ENCODE results near the gene PDIK1L.

Gene PDIK1L

GRCh38 chr1:26155370-26156284 is 44.0 kb downstream of the PDIK1L start:
- DNase-seq (ENCODE audit: low read depth in 2 of 2) = no peak

GRCh38 chr1:26156285-26157038 is 44.8 kb downstream of the PDIK1L start:
- DNase-seq (ENCODE audit: low read depth in 2 of 2) = no peak

- no peak for DNase-seq (ENCODE audit: low read depth in 2 of 2)
These were observed 46.8 kb downstream of the PDIK1L start for GRCh38 chr1:26158271-26158907.

- no peak for DNase-seq (ENCODE audit: low read depth in 2 of 2)
These were observed 47.5 kb downstream of the PDIK1L start, which contains the start of gene FAM110D for GRCh38 chr1:26158908-26159742. TSS of gene FAM110D (plus strand) at chr1:26159079. CDS start at chr1:26161292, 2,213 bp downstream.

GRCh38 chr1:26159743-26160039 is 48.1 kb downstream of the PDIK1L start:
- DNase-seq (ENCODE audit: low read depth in 2 of 2) = no peak

- no peak for DNase-seq (ENCODE audit: low read depth in 2 of 2)
These were observed 49.1 kb downstream of the PDIK1L start for GRCh38 chr1:26160527-26161414.

GRCh38 chr1:26161415-26162219 is 50.0 kb downstream of the PDIK1L start:
- peak in 1 of 2 donors; percentile 30 for DNase-seq (ENCODE audit: low read depth in 2 of 2)

- no peak for DNase-seq (ENCODE audit: low read depth in 2 of 2)
These were observed 50.6 kb downstream of the PDIK1L start for GRCh38 chr1:26162220-26162709.

GRCh38 chr1:26163684-26164035 is 52.0 kb downstream of the PDIK1L start:
- no peak for DNase-seq (ENCODE audit: low read depth in 2 of 2)

- peak in 1 of 2 donors; percentile 41 for DNase-seq (ENCODE audit: low read depth in 2 of 2)
These were observed 52.6 kb downstream of the PDIK1L start for GRCh38 chr1:26164036-26164860.

- DNase-seq (ENCODE audit: low read depth in 2 of 2) = no peak
These were observed 53.5 kb downstream of the PDIK1L start for GRCh38 chr1:26164861-26165842.

GRCh38 chr1:26166719-26167281 is 55.2 kb downstream of the PDIK1L start:
- no peak for DNase-seq (ENCODE audit: low read depth in 2 of 2)

- no peak for DNase-seq (ENCODE audit: low read depth in 2 of 2)
These were observed 57.0 kb downstream of the PDIK1L start, which contains the start of gene C1orf232 for GRCh38 chr1:26168410-26169197. TSS of gene C1orf232 (minus strand) at chr1:26168963. CDS start at chr1:26168499, 464 bp downstream.

- no peak for DNase-seq (ENCODE audit: low read depth in 2 of 2)
These were observed 57.6 kb downstream of the PDIK1L start for GRCh38 chr1:26169198-26169554.

GRCh38 chr1:26169669-26170471 is 58.2 kb downstream of the PDIK1L start, which contains the start of gene ZNF593:
TSS of gene ZNF593 (plus strand) at chr1:26169908. CDS start at chr1:26169984, 76 bp downstream.
- peak; percentile 84 to 85 for DNase-seq (ENCODE audit: low read depth in 2 of 2)

All from stimulated activated CD4-positive, alpha-beta T cell treated with anti-CD3 and anti-CD28 coated beads, Interleukin-15, amount 100 ng/mL, for 48 hours (primary cell).